ENCODE data around the gene ZDHHC18.
"Not testable (repeated sequence)": the region's sequence is repeated elsewhere in the genome, so short reads cannot be mapped to it uniquely, and the experiment has no call there.

Gene ZDHHC18

GRCh38 chr1:26856604-26857469 lies 30.3 kb downstream of the ZDHHC18 start:
- in situ Hi-C loops (cut with MboI; ENCODE audit: low sequenced_read_pairs): no loop called here

GRCh38 chr1:26857473-26858060 lies 31.1 kb downstream of the ZDHHC18 start:
- in situ Hi-C loops (cut with MboI; ENCODE audit: low sequenced_read_pairs): no loop called here

- in situ Hi-C loops (cut with MboI; ENCODE audit: low sequenced_read_pairs): no loop called here
Observed at GRCh38 chr1:26858160-26858559, 31.7 kb downstream of the ZDHHC18 start.

GRCh38 chr1:26858891-26859640 lies 32.6 kb downstream of the ZDHHC18 start:
- in situ Hi-C loops (cut with MboI; ENCODE audit: low sequenced_read_pairs): no loop called here

- in situ Hi-C loops (cut with MboI; ENCODE audit: low sequenced_read_pairs): no loop called here
Observed at GRCh38 chr1:26861286-26861701, 34.8 kb downstream of the ZDHHC18 start.

GRCh38 chr1:26861889-26862378 lies 35.4 kb downstream of the ZDHHC18 start:
- in situ Hi-C loops (cut with MboI; ENCODE audit: low sequenced_read_pairs): no loop called here

GRCh38 chr1:26862781-26863684 lies 36.5 kb downstream of the ZDHHC18 start, which contains the start of gene SFN:
Gene SFN (plus strand): TSS chr1:26863149. CDS start chr1:26863213, 64 bp downstream.
- in situ Hi-C loops (cut with MboI; ENCODE audit: low sequenced_read_pairs): no loop called here

GRCh38 chr1:26863685-26864077 lies 37.2 kb downstream of the ZDHHC18 start:
- in situ Hi-C loops (cut with MboI; ENCODE audit: low sequenced_read_pairs): no loop called here

- in situ Hi-C loops (cut with MboI; ENCODE audit: low sequenced_read_pairs): no loop called here
Observed at GRCh38 chr1:26864610-26865480, 38.4 kb downstream of the ZDHHC18 start.

- in situ Hi-C loops (cut with MboI; ENCODE audit: low sequenced_read_pairs): not testable (repeated sequence)
Observed at GRCh38 chr1:26873097-26873496, 46.6 kb downstream of the ZDHHC18 start.

- in situ Hi-C loops (cut with MboI; ENCODE audit: low sequenced_read_pairs): no loop called here
Observed at GRCh38 chr1:26874896-26875295, 48.4 kb downstream of the ZDHHC18 start.

- in situ Hi-C loops (cut with MboI; ENCODE audit: low sequenced_read_pairs): no loop called here
Observed at GRCh38 chr1:26877326-26877725, 50.8 kb downstream of the ZDHHC18 start.

GRCh38 chr1:26879793-26880192 lies 53.3 kb downstream of the ZDHHC18 start:
- in situ Hi-C loops (cut with MboI; ENCODE audit: low sequenced_read_pairs): loop anchor here (10.0 kb wide), 1 partner anchor 285 kb away; no protein-coding TSS in a partner anchor

- in situ Hi-C loops (cut with MboI; ENCODE audit: low sequenced_read_pairs): loop anchor here (10.0 kb wide), 1 partner anchor 287 kb away; no protein-coding TSS in a partner anchor
Observed at GRCh38 chr1:26881611-26882010, 55.1 kb downstream of the ZDHHC18 start.

GRCh38 chr1:26882696-26883463 lies 56.4 kb downstream of the ZDHHC18 start:
- in situ Hi-C loops (cut with MboI; ENCODE audit: low sequenced_read_pairs): loop anchor here (10.0 kb wide), 1 partner anchor 288 kb away; no protein-coding TSS in a partner anchor

- in situ Hi-C loops (cut with MboI; ENCODE audit: low sequenced_read_pairs): loop anchor here (10.0 kb wide), 1 partner anchor 292 kb away; no protein-coding TSS in a partner anchor
Observed at GRCh38 chr1:26887125-26887524, 60.6 kb downstream of the ZDHHC18 start.

GRCh38 chr1:26888231-26888630 lies 61.7 kb downstream of the ZDHHC18 start:
- in situ Hi-C loops (cut with MboI; ENCODE audit: low sequenced_read_pairs): loop anchor here (10.0 kb wide), 1 partner anchor 293 kb away; no protein-coding TSS in a partner anchor
